ENCODE data around the gene SYNE3. TPM values are rescaled to one million over a fixed set of nuclear protein-coding genes. Genes with fewer than 3 reads are reported as not detected.
A peak's percentile ranks its signal among the peaks of the same experiment; 100 is the strongest.

Gene SYNE3
- total and polyA plus RNA-seq, 9 donors = 3.7 to 26.0 (median 10.0) TPM

GRCh38 chr14:95533391-95533821 is 17.0 kb upstream of the SYNE3 start:
- peaks cover 15% of the 10 kb centered on the region for H3K4me1 ChIP-seq (ENCODE audit: insufficient read depth)
- 2 to 3% (median 3%) methylated on average over 10 of the region's 10 CpGs for WGBS, 3 donors
- peak overlapping the region; percentile 85 for H3K4me3 ChIP-seq
- intact Hi-C loops (cut with DNase I) = loop anchor here in 2 of 4 donors (5.0 kb wide), 3 partner anchors 51 to 1011 kb away; partner anchors contain the start of gene DICER1 (in 1 of the 2)
- no peaks in the 10 kb centered on the region for H3K9me3 ChIP-seq
- TF ChIP-seq EP300 (IDR thresholded peaks at IDR 0.05) = no peak
- TF ChIP-seq POLR2A (IDR thresholded peaks at IDR 0.05) = no peak
- TF ChIP-seq, protein P1, sequence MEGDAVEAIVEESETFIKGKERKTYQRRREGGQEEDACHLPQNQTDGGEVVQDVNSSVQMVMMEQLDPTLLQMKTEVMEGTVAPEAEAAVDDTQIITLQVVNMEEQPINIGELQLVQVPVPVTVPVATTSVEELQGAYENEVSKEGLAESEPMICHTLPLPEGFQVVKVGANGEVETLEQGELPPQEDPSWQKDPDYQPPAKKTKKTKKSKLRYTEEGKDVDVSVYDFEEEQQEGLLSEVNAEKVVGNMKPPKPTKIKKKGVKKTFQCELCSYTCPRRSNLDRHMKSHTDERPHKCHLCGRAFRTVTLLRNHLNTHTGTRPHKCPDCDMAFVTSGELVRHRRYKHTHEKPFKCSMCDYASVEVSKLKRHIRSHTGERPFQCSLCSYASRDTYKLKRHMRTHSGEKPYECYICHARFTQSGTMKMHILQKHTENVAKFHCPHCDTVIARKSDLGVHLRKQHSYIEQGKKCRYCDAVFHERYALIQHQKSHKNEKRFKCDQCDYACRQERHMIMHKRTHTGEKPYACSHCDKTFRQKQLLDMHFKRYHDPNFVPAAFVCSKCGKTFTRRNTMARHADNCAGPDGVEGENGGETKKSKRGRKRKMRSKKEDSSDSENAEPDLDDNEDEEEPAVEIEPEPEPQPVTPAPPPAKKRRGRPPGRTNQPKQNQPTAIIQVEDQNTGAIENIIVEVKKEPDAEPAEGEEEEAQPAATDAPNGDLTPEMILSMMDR (IDR thresholded peaks at IDR 0.05) = no peak
- no peaks in the 10 kb centered on the region for H3K36me3 ChIP-seq
- peak in 1 of 5 donors; percentile 5 for DNase-seq
- H3K27me3 ChIP-seq = no peaks in the 10 kb centered on the region
- no peak overlapping the region for H3K27ac ChIP-seq

- TF ChIP-seq, protein P1 (IDR thresholded peaks at IDR 0.05) = no peak
- TF ChIP-seq EP300 (IDR thresholded peaks at IDR 0.05) (no peak), POLR2A (IDR thresholded peaks at IDR 0.05) (no peak)
- no peaks in the 10 kb centered on the region for H3K9me3 ChIP-seq
- no peaks in the 10 kb centered on the region for H3K27me3 ChIP-seq
- H3K4me3 ChIP-seq = no peak overlapping the region
- peaks cover 14% of the 10 kb centered on the region for H3K4me1 ChIP-seq (ENCODE audit: insufficient read depth)
- peak overlapping the region in 1 of 2 donors; percentile 14 for H3K27ac ChIP-seq
- intact Hi-C loops (cut with DNase I) = loop anchor here in 2 of 4 donors (5.0 kb wide), 3 partner anchors 50 to 1010 kb away; partner anchors contain the start of gene DICER1 (in 1 of the 2)
- H3K36me3 ChIP-seq = no peaks in the 10 kb centered on the region
- DNase-seq = no peak
- 9 to 28% (median 12%) methylated on average over 3 of the region's 3 CpGs for WGBS, 3 donors
Measured at GRCh38 chr14:95531969-95532368, 15.5 kb upstream of the SYNE3 start.

- no peak for TF ChIP-seq EP300 (IDR thresholded peaks at IDR 0.05)
- no peak for TF ChIP-seq POLR2A (IDR thresholded peaks at IDR 0.05)
- TF ChIP-seq, protein P1 (IDR thresholded peaks at IDR 0.05) = no peak
- Histone ChIP-seq H3K9me3 (no peaks in the 10 kb centered on the region), H3K27ac (peak overlapping the region in 1 of 2 donors; percentile 14), H3K36me3 (no peaks in the 10 kb centered on the region), H3K4me1 (ENCODE audit: insufficient read depth) (peaks cover 14% of the 10 kb centered on the region), H3K27me3 (no peaks in the 10 kb centered on the region), H3K4me3 (no peak overlapping the region)
- intact Hi-C loops (cut with DNase I) = loop anchor here in 2 of 4 donors (5.0 kb wide), 3 partner anchors 49 to 1009 kb away; partner anchors contain the start of gene DICER1 (in 1 of the 2)
- WGBS, 3 donors = 4 to 18% (median 6%) methylated on average over 3 of the region's 3 CpGs
- no peak for DNase-seq
Measured at GRCh38 chr14:95531473-95531872, 15.0 kb upstream of the SYNE3 start.

- peak in 1 of 5 donors; percentile 28 for DNase-seq
- H3K36me3 ChIP-seq = no peaks in the 10 kb centered on the region
- H3K4me1 ChIP-seq (ENCODE audit: insufficient read depth) = peaks cover 14% of the 10 kb centered on the region
- H3K27ac ChIP-seq = peak overlapping the region in 1 of 2 donors; percentile 26
- TF ChIP-seq POLR2A (IDR thresholded peaks at IDR 0.05) = no peak
- TF ChIP-seq, protein P1 (IDR thresholded peaks at IDR 0.05) = no peak
- TF ChIP-seq EP300 (IDR thresholded peaks at IDR 0.05) = no peak
- 39 to 54% (median 41%) methylated on average over 13 of the region's 13 CpGs for WGBS, 3 donors
- no peak overlapping the region for H3K4me3 ChIP-seq
- no peaks in the 10 kb centered on the region for H3K9me3 ChIP-seq
- intact Hi-C loops (cut with DNase I) = loop anchor here in 2 of 4 donors (5.0 kb wide), 3 partner anchors 48 to 1008 kb away; partner anchors contain the start of gene DICER1 (in 1 of the 2)
- no peaks in the 10 kb centered on the region for H3K27me3 ChIP-seq
Measured at GRCh38 chr14:95530473-95531276, 14.2 kb upstream of the SYNE3 start.
